HepG2 (cell line): ENCODE data around the gene EGR4. TPM values are rescaled to one million over a fixed set of nuclear protein-coding genes. Genes with fewer than 3 reads are reported as not detected.

Source experiments
- ATAC-seq: fragments of 200-7000 bp; cut with Tn5 transposase; 3 replicates; pipeline ENCODE4 v1.9.1; 2020; ENCODE audit warnings: mild to moderate bottlenecking, moderate library complexity
- BruUV-seq: library from RNA; stranded (reverse); fragments of 400-500 nt; replicated peaks from 2 replicates; lab custom pipeline; 2021; lab: Mats Ljungman, UMichigan
- CTCF ChIA-PET: fragments of 300-600 bp; formaldehyde crosslinking; extraction: SDS; loops from one replicate; lab custom pipeline; 2021; ENCODE audit warnings: low total read pairs, inconsistent platforms, low intra/inter-chr PET ratio; lab: Yijun Ruan, JAX
- POLR2A ChIA-PET: fragments of 350-600 bp; sonication (Branson Sonifier 250); formaldehyde crosslinking; loops from one replicate; lab custom pipeline; 2020; ENCODE audit warnings: antibody characterized with exemption, inconsistent platforms; lab: Yijun Ruan, JAX
- DNase-seq: peaks from one replicate; pipeline ENCODE4 v3.0.0-alpha.2; 2015; ENCODE audit warnings: low spot score
- FAIRE-seq: peaks from 3 replicates; lab custom pipeline; 2011; peaks lifted over from hg19 to GRCh38; lab: Jason Lieb, UNC
- H2AFZ ChIP-seq: one replicate; pipeline ENCODE4 v1.6.1; 2011; ENCODE audit warnings: low read length, inconsistent platforms
- H3K27ac ChIP-seq: fragments of 300-600 bp; 3 replicates; pipeline ENCODE4 v1.8.0; 2011; ENCODE audit warnings: mixed run types, mild to moderate bottlenecking, mixed read lengths, low read length, inconsistent platforms; ENCODE audit not compliant: insufficient read depth; ENCODE audit errors: extremely low read length
- H3K27me3 ChIP-seq, 2 experiments: fragments of 200-600 bp in 1 of 2; 2 replicates in 1 of 2; 3 replicates in 1 of 2; pipeline versions ENCODE4 v1.6.0 to v1.8.0; 2011; ENCODE audit warnings: low read length in 2 of 2, mild to moderate bottlenecking in 2 of 2, moderate library complexity in 2 of 2, inconsistent platforms in 1 of 2; ENCODE audit not compliant: insufficient read depth in 2 of 2, control insufficient read depth in 1 of 2
- H3K36me3 ChIP-seq, 2 experiments: fragments of 200-600 bp in 1 of 2; replicated peaks in 1 of 2; 2 replicates in 1 of 2; 3 replicates in 1 of 2; pipeline versions ENCODE4 v1.5.1 to v1.8.0; 2011; ENCODE audit warnings: low read length in 2 of 2, inconsistent platforms in 1 of 2; ENCODE audit not compliant: insufficient read depth in 2 of 2, control insufficient read depth in 1 of 2
- H3K4me1 ChIP-seq: 2 replicates; pipeline ENCODE4 v1.5.1; 2012; ENCODE audit warnings: low read length, inconsistent platforms; ENCODE audit not compliant: insufficient read depth
- H3K4me2 ChIP-seq: 2 replicates; pipeline ENCODE4 v1.6.0; 2011; ENCODE audit warnings: low read depth, low read length, inconsistent platforms
- H3K4me3 ChIP-seq, 3 experiments: fragments of 200-600 bp in 1 of 3; sonication (generic), shearing (Covaris generic) in 1 of 3; replicated peaks in 1 of 3; 2 replicates each; pipeline ENCODE4 v1.5.1; 2011 to 2016; ENCODE audit warnings: low read length in 3 of 3, inconsistent platforms in 2 of 3, low read depth in 2 of 3, mild to moderate bottlenecking in 2 of 3, control low read depth in 1 of 3, mixed read lengths in 1 of 3; ENCODE audit not compliant: insufficient read depth in 1 of 3
- H3K79me2 ChIP-seq: one replicate; pipeline ENCODE4 v1.6.1; 2011; ENCODE audit warnings: low read length, inconsistent platforms; ENCODE audit not compliant: insufficient read depth
- H3K9ac ChIP-seq: 2 replicates; pipeline ENCODE4 v1.6.0; 2011; ENCODE audit warnings: mild to moderate bottlenecking, low read depth, low read length, inconsistent platforms; ENCODE audit not compliant: insufficient read depth
- H3K9me3 ChIP-seq: 2 replicates; pipeline ENCODE4 v1.5.1; 2012; ENCODE audit warnings: mild to moderate bottlenecking, low read length
- H4K20me1 ChIP-seq: 2 replicates; pipeline ENCODE4 v1.6.0; 2011; ENCODE audit warnings: inconsistent platforms, mild to moderate bottlenecking, low read length, moderate library complexity; ENCODE audit not compliant: insufficient read depth
- CEBPB ChIP-seq: IDR thresholded peaks from 2 replicates; pipeline ENCODE4 v1.6.1; 2011; ENCODE audit warnings: low read depth, low read length, improper control_type of control experiment, borderline replicate concordance
- FLYWCH1 ChIP-seq: sonication (generic); formaldehyde crosslinking; IDR thresholded peaks from 2 replicates; pipeline ENCODE4 v1.8.1; 2023; ENCODE audit warnings: mild to moderate bottlenecking, missing genetic modification reagents
- FOSL2 ChIP-seq: sonication (generic); formaldehyde crosslinking; IDR thresholded peaks from 2 replicates; pipeline ENCODE4 v1.4.0; 2020; ENCODE audit warnings: missing genetic modification reagents
- HOXD1 ChIP-seq: sonication (generic); formaldehyde crosslinking; IDR thresholded peaks from 2 replicates; pipeline ENCODE4 v1.5.0; 2020; ENCODE audit warnings: missing genetic modification reagents
- LCORL ChIP-seq, 2 experiments: fragments of 450-650 bp in 1 of 2; sonication (generic) in 1 of 2; formaldehyde crosslinking in 1 of 2; IDR thresholded peaks; 2 replicates each; pipeline versions ENCODE4 v1.5.0 to v1.6.1; 2017 to 2020; ENCODE audit warnings: antibody characterized with exemption in 1 of 2, missing genetic modification reagents in 1 of 2
- MYC ChIP-seq: sonication (generic); formaldehyde crosslinking; IDR thresholded peaks from 2 replicates; pipeline ENCODE4 v1.9.0; 2021; ENCODE audit warnings: missing genetic modification reagents, borderline replicate concordance
- RNF2 ChIP-seq: fragments of 450-650 bp; conservative IDR thresholded peaks from 2 replicates; pipeline ENCODE4 v1.6.1; 2016; ENCODE audit warnings: low read depth
- SMAD9 ChIP-seq: sonication (generic); formaldehyde crosslinking; IDR thresholded peaks from 2 replicates; pipeline ENCODE4 v1.5.1; 2020; ENCODE audit warnings: mild to moderate bottlenecking, missing genetic modification reagents
- WIZ ChIP-seq: sonication (generic); formaldehyde crosslinking; IDR thresholded peaks from 2 replicates; pipeline ENCODE4 v1.5.1; 2020; ENCODE audit warnings: mild to moderate bottlenecking, missing genetic modification reagents
- ZGPAT ChIP-seq: IDR thresholded peaks from 2 replicates; pipeline ENCODE4 v1.6.1; 2016; ENCODE audit warnings: mild to moderate bottlenecking
- ZNF549 ChIP-seq: sonication (generic); formaldehyde crosslinking; IDR thresholded peaks from 2 replicates; pipeline ENCODE4 v1.5.0; 2020; ENCODE audit warnings: missing genetic modification reagents
- ZNF713 ChIP-seq: sonication (generic); formaldehyde crosslinking; IDR thresholded peaks from 2 replicates; pipeline ENCODE4 v1.4.0; 2020; ENCODE audit warnings: mild to moderate bottlenecking, missing genetic modification reagents
- WGBS: methylation state at CpG from one replicate; pipeline ENCODE4 v1.1.6; 2017; ENCODE audit warnings: low lambda C conversion rate; 5-methylcytosine and 5-hydroxymethylcytosine counted together
- in situ Hi-C: cut with HindIII; loops from 2 replicates; pipeline ENCODE4 v1.10.0; 2017; ENCODE audit warnings: low pct_unique_long_range_greater_than_20kb; ENCODE audit not compliant: extremely low pct_ligation_motif_present
- intact Hi-C: fragments of 100-400 bp; cut with micrococcal nuclease; formaldehyde crosslinking; loops from one replicate; pipeline ENCODE4 v1.10.0; 2022; ENCODE audit not compliant: unreplicated experiment
- polyA plus RNA-seq, 8 experiments: library from polyadenylated mRNA; depleted of rRNA in 3 of 8; stranded (reverse) in 7 of 8; unstranded in 1 of 8; fragments of >200 nt; fragmentation: Illumina TruSeq in 4 of 8; extraction: Trizol in 4 of 8; gene quantifications; 2 replicates each; pipeline versions ENCODE4 v1.2.1 to v1.2.3, GENCODE V29; 2011 to 2016; ENCODE audit warnings: low read depth in 4 of 8, missing spikeins in 1 of 8, mixed read lengths in 1 of 8; ENCODE audit not compliant: insufficient read depth in 1 of 8
- total RNA-seq, 5 experiments: library from RNA; depleted of rRNA; stranded (reverse); fragments of >200 nt; fragmentation: Illumina TruSeq; extraction: Trizol; gene quantifications; 2 replicates each; pipeline ENCODE4 v1.2.3, GENCODE V29; 2016; ENCODE audit warnings: low read depth in 1 of 5

EGR4 gene
- total and polyA plus RNA-seq, 2 of the 13 experiments (the other 11 are each of a cell fraction or from before 2014, with no cell fraction given): not detected

GRCh38 chr2:73295751-73296400 lies 2.5 kb upstream of the EGR4 start:
- Histone ChIP-seq H2AFZ (no peak overlapping the region), H3K4me2 (no peak overlapping the region), H3K27me3 (peaks cover 9 to 68% of the 10 kb centered on the region in 2 experiments; a peak in 4 of 5 replicates), H3K9me3 (no peaks in the 10 kb centered on the region), H3K27ac (no peak overlapping the region), H4K20me1 (peaks cover 1% of the 10 kb centered on the region; the same call in 1 of the 2 replicates), H3K79me2 (no peaks in the 10 kb centered on the region), H3K4me3 (no peak overlapping the region), H3K4me1 (peaks cover 8% of the 10 kb centered on the region; the same call in 1 of the 2 replicates), H3K36me3 (no peaks in the 10 kb centered on the region), H3K9ac (no peak overlapping the region)
- in situ Hi-C loops: no loop called here
- no peak for ATAC-seq
- no TSS peak for BruUV-seq
- no peak for DNase-seq
- no peak for FAIRE-seq
- CTCF ChIA-PET: no interaction called here
- no peak for TF ChIP-seq HOXD1 (CRISPR knock-in tag)
- TF ChIP-seq ZNF713: no peak
- TF ChIP-seq LCORL (IDR thresholded peaks at IDR 0.05): no peak
- no peak for TF ChIP-seq LCORL (CRISPR knock-in tag; IDR thresholded peaks at IDR 0.05)
- TF ChIP-seq ZGPAT (CRISPR knock-in tag): no peak
- TF ChIP-seq RNF2: no peak
- no peak for TF ChIP-seq WIZ
- TF ChIP-seq SMAD9 (CRISPR knock-in tag): no peak
- no peak for TF ChIP-seq FLYWCH1 (CRISPR knock-in tag)
- TF ChIP-seq CEBPB: no peak
- no peak for TF ChIP-seq ZNF549 (CRISPR knock-in tag)
- TF ChIP-seq FOSL2 (CRISPR knock-in tag): no peak
- no peak for TF ChIP-seq MYC (CRISPR knock-in tag)
- 3% methylated on average over 5 of the region's 5 CpGs for WGBS
- intact Hi-C loops: no loop called here
- POLR2A ChIA-PET: no interaction called here
